Dermis blood vessel endothelial cell (primary cell): ENCODE results near the gene DHRS9. TPM values are rescaled to one million over a fixed set of nuclear protein-coding genes. Genes with fewer than 3 reads are reported as not detected.
"Not testable (repeated sequence)": the region's sequence is repeated elsewhere in the genome, so short reads cannot be mapped to it uniquely, and the experiment has no call there.

ENCODE experiments used
- DNase-seq: peaks from one replicate; pipeline ENCODE4 v3.0.0; 2010
- total RNA-seq: library from RNA; depleted of rRNA; stranded (reverse); fragments of >200 nt; gene quantifications from 2 replicates; pipeline ENCODE4 v1.2.3, GENCODE V29; 2014

Gene DHRS9
- total RNA-seq, 1 donor from 2014 or later: not detected

- peak; percentile 20 for DNase-seq
These were observed 26.3 kb downstream of the DHRS9 start for GRCh38 chr2:169095621-169096105.

GRCh38 chr2:169104848-169105247 is 35.5 kb downstream of the DHRS9 start:
- no peak for DNase-seq

- DNase-seq: no peak
These were observed 36.1 kb downstream of the DHRS9 start for GRCh38 chr2:169105476-169105875.

GRCh38 chr2:169106134-169106533 is 36.8 kb downstream of the DHRS9 start:
- DNase-seq: no peak

- DNase-seq: no peak
These were observed 37.5 kb downstream of the DHRS9 start for GRCh38 chr2:169106563-169107545.

- DNase-seq: no peak
These were observed 38.3 kb downstream of the DHRS9 start for GRCh38 chr2:169107645-169108044.

- no peak for DNase-seq
These were observed 38.9 kb downstream of the DHRS9 start for GRCh38 chr2:169108099-169108884.

GRCh38 chr2:169109502-169110409 is 40.4 kb downstream of the DHRS9 start:
- peak; percentile 88 for DNase-seq

- DNase-seq: no peak
These were observed 41.1 kb downstream of the DHRS9 start for GRCh38 chr2:169110419-169110818.

- peak; percentile 48 for DNase-seq
These were observed 41.6 kb downstream of the DHRS9 start for GRCh38 chr2:169110916-169111315.

- DNase-seq: no peak
These were observed 43.5 kb downstream of the DHRS9 start for GRCh38 chr2:169112841-169113240.

- no peak for DNase-seq
These were observed 44.7 kb downstream of the DHRS9 start for GRCh38 chr2:169114056-169114455.

- no peak for DNase-seq
These were observed 47.0 kb downstream of the DHRS9 start for GRCh38 chr2:169116327-169116726.

- no peak for DNase-seq
These were observed 47.6 kb downstream of the DHRS9 start for GRCh38 chr2:169116993-169117392.

- no peak for DNase-seq
These were observed 48.7 kb downstream of the DHRS9 start for GRCh38 chr2:169118060-169118459.

GRCh38 chr2:169119123-169119760 is 49.9 kb downstream of the DHRS9 start:
- no peak for DNase-seq

- no peak for DNase-seq
These were observed 50.5 kb downstream of the DHRS9 start for GRCh38 chr2:169119851-169120250.

GRCh38 chr2:169129703-169130243 is 60.4 kb downstream of the DHRS9 start:
- no peak for DNase-seq

GRCh38 chr2:169131587-169132512 is 62.5 kb downstream of the DHRS9 start:
- DNase-seq: peak; percentile 74

- not testable (repeated sequence) for DNase-seq
These were observed 64.9 kb downstream of the DHRS9 start for GRCh38 chr2:169134272-169134671.
